ENCODE measurements around the gene APOBEC3H.

APOBEC3H gene

DNA sequence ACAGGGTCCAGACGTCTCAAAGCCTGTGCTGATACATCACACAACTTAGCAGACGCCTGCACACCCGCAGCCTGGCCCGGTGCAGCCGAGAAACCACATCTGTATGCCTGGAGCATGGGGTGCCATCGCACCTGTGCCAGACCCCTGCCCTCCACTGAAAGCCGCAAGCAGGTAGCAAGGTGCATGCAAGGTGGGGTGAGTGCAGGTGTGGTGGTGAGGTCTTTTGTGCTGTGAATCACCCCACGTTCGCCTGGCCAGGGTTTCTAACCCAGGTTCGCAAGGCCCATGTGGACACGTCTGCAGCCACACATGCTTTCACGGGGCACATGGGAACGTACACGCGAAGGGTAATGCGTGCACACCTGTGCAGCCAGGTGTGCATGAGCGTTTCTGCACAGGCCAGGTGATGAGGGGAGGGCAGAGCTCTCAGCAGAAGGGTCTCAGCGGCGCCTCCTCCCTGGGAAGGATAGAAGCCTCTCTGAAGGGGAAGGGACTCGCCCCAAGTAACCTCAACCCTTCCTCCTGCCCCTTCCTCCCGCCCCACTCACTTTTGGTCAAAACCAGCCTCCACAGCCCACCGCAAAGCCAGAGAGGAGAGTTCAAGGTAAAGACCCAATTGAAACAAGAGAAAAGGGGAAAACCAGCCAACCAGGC is 36.0 kb downstream of the APOBEC3H start:
- H3K4me3 Mint-ChIP-seq, result no peak overlapping the region
- H3K27me3 Mint-ChIP-seq, result no peaks in the 10 kb centered on the region
- no peak overlapping the region for H3K27ac Mint-ChIP-seq

GRCh38 chr22:39133871-39134270 is 36.8 kb downstream of the APOBEC3H start:
- Mint-ChIP-seq H3K36me3 (ENCODE audit: low read depth) (no peaks in the 10 kb centered on the region), H3K27ac (no peak overlapping the region), H3K27me3 (no peaks in the 10 kb centered on the region), H3K4me1 (ENCODE audit: low read depth) (no peaks in the 10 kb centered on the region), H3K4me3 (no peak overlapping the region), H3K9me3 (no peaks in the 10 kb centered on the region)

More for the DNA sequence above, 36.0 kb downstream of the APOBEC3H start:
- Mint-ChIP-seq H3K36me3 (ENCODE audit: low read depth) (no peaks in the 10 kb centered on the region), H3K4me1 (ENCODE audit: low read depth) (no peaks in the 10 kb centered on the region), H3K9me3 (no peaks in the 10 kb centered on the region)

DNA sequence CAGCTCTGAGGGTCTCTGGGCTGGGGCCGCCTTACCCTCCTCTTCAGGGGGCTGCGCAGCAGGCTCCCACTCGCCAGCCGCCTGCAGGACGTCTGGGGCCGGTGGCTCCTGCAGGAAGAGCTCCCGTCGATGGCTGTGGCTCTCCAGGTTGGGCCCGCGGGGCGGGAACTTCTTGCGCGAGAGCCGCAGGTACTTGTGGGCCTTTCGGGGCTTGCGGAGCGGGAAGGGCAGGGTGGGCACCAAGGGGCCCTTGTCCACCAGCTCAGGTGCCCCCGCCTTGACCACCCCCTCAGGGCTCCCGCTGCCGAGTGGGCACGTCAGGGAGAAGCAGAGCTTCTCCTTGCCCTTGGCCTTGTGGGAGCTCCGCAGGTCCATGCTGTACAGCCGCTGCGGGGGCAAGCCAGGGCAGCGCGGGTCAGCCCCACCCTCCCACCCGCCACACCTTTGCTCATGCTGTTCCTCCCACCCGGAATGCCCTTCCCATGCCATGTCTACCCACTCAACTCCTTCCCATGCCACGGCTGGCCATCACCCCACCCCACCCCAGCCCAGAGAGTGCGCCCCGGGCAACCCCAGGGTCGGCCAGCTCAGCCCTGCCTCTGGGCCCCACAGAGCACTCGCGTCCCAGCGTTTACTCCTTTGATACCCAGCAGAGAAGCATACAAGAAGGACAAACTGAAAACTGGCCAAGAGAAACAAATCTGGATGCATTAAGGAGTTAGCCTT is 37.5 kb downstream of the APOBEC3H start:
- Mint-ChIP-seq H3K4me3 (no peak overlapping the region), H3K27ac (no peak overlapping the region), H3K27me3 (no peaks in the 10 kb centered on the region), H3K36me3 (ENCODE audit: low read depth) (no peaks in the 10 kb centered on the region), H3K9me3 (no peaks in the 10 kb centered on the region), H3K4me1 (ENCODE audit: low read depth) (no peaks in the 10 kb centered on the region)

DNA sequence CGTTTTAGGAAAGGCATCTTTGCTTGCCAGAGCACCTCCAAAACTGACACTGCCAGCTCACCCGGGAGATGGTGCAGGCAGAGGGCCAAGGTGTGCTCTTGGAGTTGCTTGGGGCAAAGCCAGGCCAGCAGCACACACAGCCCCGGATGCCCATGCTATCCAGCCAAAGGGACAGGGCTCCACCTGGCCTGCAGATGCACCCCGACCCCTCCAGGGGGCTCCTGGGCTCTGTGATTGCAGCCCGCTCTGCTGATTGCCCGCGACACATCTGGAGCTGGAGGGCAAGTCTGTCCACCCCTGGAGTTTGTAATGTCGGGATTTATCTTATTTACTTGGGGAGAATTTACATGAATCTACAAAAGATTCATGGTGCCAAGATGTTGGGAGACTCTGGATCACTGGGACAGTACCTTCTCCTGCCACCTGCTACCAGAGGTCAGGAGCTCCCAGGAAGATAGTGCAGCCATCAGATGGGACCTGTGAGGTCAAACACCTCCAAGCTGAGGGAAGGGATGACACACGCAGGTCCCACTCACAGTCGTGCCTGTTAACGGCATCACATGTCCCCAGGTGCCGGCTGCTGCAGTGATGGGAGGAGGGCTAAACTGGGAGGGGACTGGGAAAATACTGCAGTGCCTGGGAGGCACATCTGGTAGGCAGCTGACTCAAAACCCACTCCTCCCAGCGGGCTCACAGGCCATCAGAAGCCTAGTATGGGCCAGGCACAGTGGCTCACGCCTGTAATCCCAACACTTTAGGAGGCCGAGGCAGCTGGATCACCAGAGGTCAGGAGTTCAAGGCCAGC is 38.2 kb downstream of the APOBEC3H start:
- H3K36me3 Mint-ChIP-seq (ENCODE audit: low read depth), result no peaks in the 10 kb centered on the region
- H3K4me3 Mint-ChIP-seq, result no peak overlapping the region
- no peaks in the 10 kb centered on the region for H3K9me3 Mint-ChIP-seq
- no peaks in the 10 kb centered on the region for H3K27me3 Mint-ChIP-seq
- H3K4me1 Mint-ChIP-seq (ENCODE audit: low read depth), result no peaks in the 10 kb centered on the region
- no peak overlapping the region for H3K27ac Mint-ChIP-seq

DNA sequence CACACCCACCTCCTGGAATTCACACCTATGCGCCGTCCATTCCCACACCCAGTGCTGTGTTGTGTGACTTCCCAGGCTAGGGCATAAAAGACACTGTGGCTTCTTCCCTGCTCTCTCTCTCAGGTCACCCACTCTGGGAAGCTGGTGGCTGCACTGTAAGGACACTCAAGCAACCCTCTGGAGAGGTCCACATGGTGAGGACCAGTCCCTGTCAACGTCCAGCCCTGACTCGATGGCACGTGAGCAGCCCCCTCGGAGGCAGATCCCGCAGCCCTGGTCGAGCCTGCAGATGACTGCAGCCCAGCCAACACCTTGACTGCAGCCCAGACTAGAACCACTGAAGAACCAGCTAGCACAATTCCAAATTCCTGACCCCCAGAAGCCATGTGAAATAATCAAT is 39.3 kb downstream of the APOBEC3H start:
- Mint-ChIP-seq H3K27me3 (no peaks in the 10 kb centered on the region), H3K36me3 (ENCODE audit: low read depth) (no peaks in the 10 kb centered on the region), H3K4me3 (no peak overlapping the region), H3K4me1 (ENCODE audit: low read depth) (no peaks in the 10 kb centered on the region), H3K27ac (no peak overlapping the region), H3K9me3 (no peaks in the 10 kb centered on the region)

- H3K4me3 Mint-ChIP-seq, result no peak overlapping the region
- no peaks in the 10 kb centered on the region for H3K36me3 Mint-ChIP-seq (ENCODE audit: low read depth)
- H3K4me1 Mint-ChIP-seq (ENCODE audit: low read depth), result no peaks in the 10 kb centered on the region
- H3K9me3 Mint-ChIP-seq, result no peaks in the 10 kb centered on the region
- no peaks in the 10 kb centered on the region for H3K27me3 Mint-ChIP-seq
- H3K27ac Mint-ChIP-seq, result no peak overlapping the region
Measured at GRCh38 chr22:39138357-39138997, 41.4 kb downstream of the APOBEC3H start.

DNA sequence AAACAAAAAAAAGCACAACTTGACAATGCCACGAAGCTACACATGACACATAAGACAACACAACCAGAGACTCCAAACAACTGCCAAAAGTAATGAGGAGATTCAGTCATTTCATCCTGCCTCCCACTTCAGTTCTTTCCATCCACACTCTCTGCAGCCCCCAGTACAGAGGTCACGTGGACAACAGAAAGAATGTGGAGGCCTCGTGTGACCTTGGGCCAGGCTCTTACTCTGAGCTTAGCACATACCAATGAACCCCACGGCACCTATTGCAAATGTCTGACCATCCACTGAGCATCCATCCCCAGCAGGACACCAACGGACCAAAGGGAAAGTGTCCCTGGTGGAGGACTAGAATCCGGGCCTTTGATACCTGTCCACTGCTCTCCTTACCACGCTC is 42.9 kb downstream of the APOBEC3H start:
- no peaks in the 10 kb centered on the region for H3K36me3 Mint-ChIP-seq (ENCODE audit: low read depth)
- H3K27ac Mint-ChIP-seq, result no peak overlapping the region
- no peaks in the 10 kb centered on the region for H3K27me3 Mint-ChIP-seq
- H3K4me1 Mint-ChIP-seq (ENCODE audit: low read depth), result peaks cover 12% of the 10 kb centered on the region
- H3K9me3 Mint-ChIP-seq, result no peaks in the 10 kb centered on the region
- H3K4me3 Mint-ChIP-seq, result no peak overlapping the region

DNA sequence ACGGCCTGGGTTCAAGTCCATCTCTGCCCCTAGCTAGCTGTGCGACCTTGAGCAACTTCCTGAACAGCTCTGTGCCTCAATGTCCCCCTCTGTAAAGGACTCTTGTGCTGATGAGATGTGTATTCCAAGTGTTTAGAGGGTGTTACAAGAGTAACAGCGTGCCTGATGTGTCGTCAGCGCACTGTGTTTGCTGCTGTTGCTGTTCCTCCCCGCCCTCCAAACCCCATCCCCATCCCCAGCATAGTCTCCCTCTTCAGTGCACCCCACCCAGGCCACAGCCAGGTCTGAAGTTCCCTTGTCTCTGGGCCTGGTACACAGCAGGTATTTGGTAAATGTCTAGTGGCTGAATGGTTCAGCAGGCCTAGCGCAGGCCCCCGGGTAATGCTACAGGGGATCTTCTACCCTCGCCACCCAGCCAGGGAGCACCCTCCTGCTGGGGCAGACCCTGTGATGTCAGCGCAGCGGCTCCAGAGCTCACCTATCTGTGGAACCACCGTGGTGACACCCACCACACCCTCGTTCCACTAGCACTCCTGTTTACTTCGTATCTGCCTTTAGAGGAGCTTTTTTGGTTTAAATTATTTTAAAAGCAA is 45.1 kb downstream of the APOBEC3H start:
- Mint-ChIP-seq H3K4me3 (no peak overlapping the region), H3K4me1 (ENCODE audit: low read depth) (peaks cover 23% of the 10 kb centered on the region), H3K27ac (no peak overlapping the region), H3K36me3 (ENCODE audit: low read depth) (no peaks in the 10 kb centered on the region), H3K9me3 (no peaks in the 10 kb centered on the region), H3K27me3 (no peaks in the 10 kb centered on the region)

- Mint-ChIP-seq H3K36me3 (ENCODE audit: low read depth) (peaks cover 4% of the 10 kb centered on the region), H3K9me3 (no peaks in the 10 kb centered on the region), H3K4me3 (peak overlapping the region; percentile 97)
Measured at GRCh38 chr22:39144101-39144767, 47.2 kb downstream of the APOBEC3H start.

GRCh38 chr22:39146256-39147101 is 49.4 kb downstream of the APOBEC3H start:
- no peaks in the 10 kb centered on the region for H3K27me3 Mint-ChIP-seq
- peaks cover 61% of the 10 kb centered on the region for H3K4me1 Mint-ChIP-seq (ENCODE audit: low read depth)
- peak overlapping the region; percentile 74 for H3K4me3 Mint-ChIP-seq
- peak overlapping the region; percentile 76 for H3K27ac Mint-ChIP-seq
- H3K9me3 Mint-ChIP-seq, result no peaks in the 10 kb centered on the region
- H3K36me3 Mint-ChIP-seq (ENCODE audit: low read depth), result peaks cover 10% of the 10 kb centered on the region

More at GRCh38 chr22:39144101-39144767, 47.2 kb downstream of the APOBEC3H start:
- Mint-ChIP-seq H3K27me3 (no peaks in the 10 kb centered on the region), H3K27ac (peak overlapping the region; percentile 95), H3K4me1 (ENCODE audit: low read depth) (peaks cover 39% of the 10 kb centered on the region)

GRCh38 chr22:39147335-39148025 is 50.4 kb downstream of the APOBEC3H start:
- H3K27ac Mint-ChIP-seq, result peak overlapping the region; percentile 36
- H3K36me3 Mint-ChIP-seq (ENCODE audit: low read depth), result peaks cover 10% of the 10 kb centered on the region

DNA sequence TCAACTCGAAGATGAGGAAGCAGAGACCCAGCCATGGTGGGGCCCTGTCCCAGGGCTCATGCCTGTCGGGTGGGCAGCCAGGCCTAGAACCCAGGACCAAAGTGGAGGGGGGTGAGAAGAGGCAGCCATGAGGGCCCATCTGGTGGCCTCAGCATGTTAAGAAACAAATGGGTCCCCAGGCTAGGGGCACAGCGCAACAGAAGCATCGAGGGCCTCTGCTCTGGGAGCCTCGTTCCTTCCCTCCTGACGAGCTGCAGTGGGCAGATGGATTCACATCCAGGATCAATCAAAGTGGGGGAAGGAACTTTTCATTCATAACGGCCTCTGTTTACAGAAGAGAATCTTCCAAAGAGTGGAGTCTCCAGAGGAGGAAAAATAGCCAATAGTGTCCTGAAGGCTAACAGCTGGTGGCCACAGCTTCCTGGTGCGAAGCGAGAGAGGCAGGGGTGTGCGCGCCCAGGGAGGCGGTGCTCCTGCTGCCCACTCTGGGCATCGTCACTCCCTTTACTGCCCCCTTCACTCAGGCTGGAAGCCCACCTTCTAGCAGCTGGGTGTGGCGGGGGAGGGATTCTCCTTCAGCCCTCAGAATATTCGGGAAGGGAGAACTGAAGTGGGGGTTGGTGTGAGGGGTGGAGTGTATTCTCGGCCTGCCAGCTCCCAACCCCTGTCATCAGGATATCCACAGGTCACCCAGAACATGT is 51.1 kb downstream of the APOBEC3H start:
- no peak overlapping the region for H3K4me3 Mint-ChIP-seq
- no peaks in the 10 kb centered on the region for H3K27me3 Mint-ChIP-seq
- peak overlapping the region; percentile 67 for H3K27ac Mint-ChIP-seq
- H3K36me3 Mint-ChIP-seq (ENCODE audit: low read depth), result peaks cover 10% of the 10 kb centered on the region
- H3K4me1 Mint-ChIP-seq (ENCODE audit: low read depth), result peaks cover 63% of the 10 kb centered on the region
- H3K9me3 Mint-ChIP-seq, result no peaks in the 10 kb centered on the region

More at GRCh38 chr22:39147335-39148025, 50.4 kb downstream of the APOBEC3H start:
- Mint-ChIP-seq H3K27me3 (no peaks in the 10 kb centered on the region), H3K4me1 (ENCODE audit: low read depth) (peaks cover 63% of the 10 kb centered on the region), H3K4me3 (no peak overlapping the region), H3K9me3 (no peaks in the 10 kb centered on the region)
